ENCODE results near the gene HNRNPUL1. TPM values are rescaled to one million over a fixed set of nuclear protein-coding genes. Genes with fewer than 3 reads are reported as not detected.

HNRNPUL1 gene
- total and polyA plus RNA-seq, 2 donors: 67.9 to 98.7 TPM

DNA sequence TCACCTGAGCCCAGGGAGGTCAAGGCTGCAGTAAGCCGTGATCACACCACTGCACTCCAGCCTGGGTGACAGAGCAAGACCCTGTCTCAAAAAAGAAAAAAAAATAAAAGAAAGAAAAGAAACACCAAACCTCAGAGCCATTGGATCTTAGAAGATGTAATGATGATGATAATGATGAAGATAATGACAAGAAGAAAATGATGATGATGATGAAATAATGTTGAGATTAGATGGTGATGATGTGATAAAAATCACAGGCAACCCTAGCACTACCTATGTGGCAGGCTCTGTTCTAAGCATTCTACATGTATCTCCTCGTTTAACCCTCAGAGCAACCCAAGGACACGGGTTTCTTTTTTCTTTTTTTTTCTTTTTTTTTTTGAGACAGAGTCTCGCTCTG is 20.1 kb upstream of the HNRNPUL1 start:
- Histone ChIP-seq H3K27me3 (ENCODE audit: control insufficient read depth in 2 of 2, insufficient read depth in 1 of 2, low read length in 1 of 2) (no peaks in the 10 kb centered on the region), H3K36me3 (ENCODE audit: control insufficient read depth in 2 of 2, insufficient read depth in 2 of 2, low read length in 1 of 2) (peaks cover 0 to 2% of the 10 kb centered on the region in 2 donors), H3K9me3 (ENCODE audit: control insufficient read depth in 2 of 2, insufficient read depth in 1 of 2, low read length in 1 of 2) (no peaks in the 10 kb centered on the region), H3K27ac (ENCODE audit: low read depth in 1 of 2, low read length in 1 of 2) (no peak overlapping the region), H3K4me1 (ENCODE audit: control insufficient read depth in 2 of 2, insufficient read depth in 2 of 2, low read length in 2 of 2) (no peaks in the 10 kb centered on the region), H3K4me3 (ENCODE audit: low read length in 2 of 2) (no peak overlapping the region)
- no peak for DNase-seq (ENCODE audit: low read depth in 6 of 9, low spot score in 9 of 9)
- WGBS: 95% methylated on average over 4 of the region's 4 CpGs

- H3K4me1 ChIP-seq (ENCODE audit: control insufficient read depth in 2 of 2, insufficient read depth in 2 of 2, low read length in 2 of 2): no peaks in the 10 kb centered on the region
- H3K27ac ChIP-seq (ENCODE audit: low read depth in 1 of 2, low read length in 1 of 2): no peak overlapping the region
- peaks cover 0 to 2% of the 10 kb centered on the region in 2 donors for H3K36me3 ChIP-seq (ENCODE audit: control insufficient read depth in 2 of 2, insufficient read depth in 2 of 2, low read length in 1 of 2)
- WGBS: 94% methylated on average over 3 of the region's 3 CpGs
- H3K9me3 ChIP-seq (ENCODE audit: control insufficient read depth in 2 of 2, insufficient read depth in 1 of 2, low read length in 1 of 2): no peaks in the 10 kb centered on the region
- H3K4me3 ChIP-seq (ENCODE audit: low read length in 2 of 2): no peak overlapping the region
- no peak for DNase-seq (ENCODE audit: low read depth in 6 of 9, low spot score in 9 of 9)
- no peaks in the 10 kb centered on the region for H3K27me3 ChIP-seq (ENCODE audit: control insufficient read depth in 2 of 2, insufficient read depth in 1 of 2, low read length in 1 of 2)
These were observed 18.3 kb upstream of the HNRNPUL1 start for GRCh38 chr19:41245843-41246242.

DNA sequence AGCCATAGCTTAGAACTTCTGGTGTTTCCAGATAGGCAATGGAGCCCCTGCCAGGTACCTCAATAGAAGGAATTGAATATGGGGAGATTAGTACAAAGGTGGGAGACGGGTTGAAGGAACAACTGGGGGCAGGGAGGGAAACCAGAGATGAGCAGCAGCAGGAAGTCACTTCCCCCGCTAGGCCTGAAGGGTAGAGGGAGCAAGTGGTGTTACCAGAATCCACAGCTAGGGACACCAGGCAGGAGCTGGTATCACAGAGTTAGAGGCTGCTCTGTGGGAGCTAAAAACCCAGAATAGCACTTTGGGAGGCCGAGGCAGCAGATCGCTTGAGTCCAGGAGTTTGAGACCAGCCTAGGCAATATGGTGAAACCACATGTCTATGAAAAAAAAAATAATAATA is 15.3 kb upstream of the HNRNPUL1 start:
- DNase-seq (ENCODE audit: low read depth in 6 of 9, low spot score in 9 of 9): no peak
- Histone ChIP-seq H3K4me3 (ENCODE audit: low read length in 2 of 2) (no peak overlapping the region), H3K27ac (ENCODE audit: low read depth in 1 of 2, low read length in 1 of 2) (no peak overlapping the region), H3K27me3 (ENCODE audit: control insufficient read depth in 2 of 2, insufficient read depth in 1 of 2, low read length in 1 of 2) (peaks cover 0 to 5% of the 10 kb centered on the region in 2 donors), H3K9me3 (ENCODE audit: control insufficient read depth in 2 of 2, insufficient read depth in 1 of 2, low read length in 1 of 2) (no peaks in the 10 kb centered on the region), H3K4me1 (ENCODE audit: control insufficient read depth in 2 of 2, insufficient read depth in 2 of 2, low read length in 2 of 2) (no peaks in the 10 kb centered on the region), H3K36me3 (ENCODE audit: control insufficient read depth in 2 of 2, insufficient read depth in 2 of 2, low read length in 1 of 2) (no peaks in the 10 kb centered on the region)
- 85% methylated on average over 4 of the region's 4 CpGs for WGBS

DNA sequence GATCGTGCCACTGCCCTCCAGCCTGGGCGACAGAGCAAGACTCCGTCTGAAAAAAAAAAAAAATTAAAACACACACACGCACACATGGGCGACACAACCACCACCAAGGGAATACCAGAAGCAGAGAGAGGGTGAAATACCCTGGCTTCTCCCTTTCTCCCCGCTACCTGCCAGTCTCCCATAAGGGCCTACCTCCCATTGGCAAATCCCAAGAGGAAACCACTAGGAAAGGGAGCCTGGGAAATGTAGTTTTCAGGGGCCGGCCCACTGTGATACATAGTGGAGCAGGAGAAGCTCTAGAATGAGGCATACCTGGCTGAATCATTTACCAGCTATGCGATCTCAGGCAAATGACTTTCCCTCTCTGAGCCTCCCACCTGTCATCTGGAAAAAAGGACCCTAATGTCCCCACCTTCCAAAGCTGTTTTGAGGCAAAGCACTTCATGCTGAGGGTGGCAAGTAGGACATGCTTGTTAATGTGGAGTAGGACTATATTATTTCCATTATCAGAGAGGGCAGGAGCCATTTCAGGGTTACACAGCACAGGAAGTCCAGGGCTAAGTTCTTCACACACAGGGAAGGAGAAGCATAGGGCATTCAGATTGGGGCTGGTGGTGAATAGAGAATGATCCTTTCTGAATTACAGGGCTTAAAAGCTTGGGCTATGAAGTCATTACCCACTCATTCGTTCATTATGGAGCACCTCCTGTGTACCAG is 14.3 kb upstream of the HNRNPUL1 start:
- no peak for DNase-seq (ENCODE audit: low read depth in 6 of 9, low spot score in 9 of 9)
- Histone ChIP-seq H3K27ac (ENCODE audit: low read depth in 1 of 2, low read length in 1 of 2) (no peak overlapping the region), H3K4me3 (ENCODE audit: low read length in 2 of 2) (no peak overlapping the region), H3K4me1 (ENCODE audit: control insufficient read depth in 2 of 2, insufficient read depth in 2 of 2, low read length in 2 of 2) (no peaks in the 10 kb centered on the region), H3K36me3 (ENCODE audit: control insufficient read depth in 2 of 2, insufficient read depth in 2 of 2, low read length in 1 of 2) (no peaks in the 10 kb centered on the region), H3K27me3 (ENCODE audit: control insufficient read depth in 2 of 2, insufficient read depth in 1 of 2, low read length in 1 of 2) (peaks cover 0 to 5% of the 10 kb centered on the region in 2 donors), H3K9me3 (ENCODE audit: control insufficient read depth in 2 of 2, insufficient read depth in 1 of 2, low read length in 1 of 2) (no peaks in the 10 kb centered on the region)
- WGBS: 91% methylated on average over 9 of the region's 9 CpGs

- no peak for DNase-seq (ENCODE audit: low read depth in 6 of 9, low spot score in 9 of 9)
- Histone ChIP-seq H3K4me1 (ENCODE audit: control insufficient read depth in 2 of 2, insufficient read depth in 2 of 2, low read length in 2 of 2) (no peaks in the 10 kb centered on the region), H3K27me3 (ENCODE audit: control insufficient read depth in 2 of 2, insufficient read depth in 1 of 2, low read length in 1 of 2) (peaks cover 0 to 5% of the 10 kb centered on the region in 2 donors), H3K9me3 (ENCODE audit: control insufficient read depth in 2 of 2, insufficient read depth in 1 of 2, low read length in 1 of 2) (no peaks in the 10 kb centered on the region), H3K27ac (ENCODE audit: low read depth in 1 of 2, low read length in 1 of 2) (no peak overlapping the region), H3K4me3 (ENCODE audit: low read length in 2 of 2) (no peak overlapping the region), H3K36me3 (ENCODE audit: control insufficient read depth in 2 of 2, insufficient read depth in 2 of 2, low read length in 1 of 2) (no peaks in the 10 kb centered on the region)
- WGBS: 97% methylated on average over 6 of the region's 6 CpGs
These were observed 10.5 kb upstream of the HNRNPUL1 start for GRCh38 chr19:41253660-41254059.

- Histone ChIP-seq H3K27ac (ENCODE audit: low read depth in 1 of 2, low read length in 1 of 2) (no peak overlapping the region), H3K4me1 (ENCODE audit: control insufficient read depth in 2 of 2, insufficient read depth in 2 of 2, low read length in 2 of 2) (no peaks in the 10 kb centered on the region), H3K9me3 (ENCODE audit: control insufficient read depth in 2 of 2, insufficient read depth in 1 of 2, low read length in 1 of 2) (no peaks in the 10 kb centered on the region), H3K27me3 (ENCODE audit: control insufficient read depth in 2 of 2, insufficient read depth in 1 of 2, low read length in 1 of 2) (peaks cover 0 to 5% of the 10 kb centered on the region in 2 donors), H3K36me3 (ENCODE audit: control insufficient read depth in 2 of 2, insufficient read depth in 2 of 2, low read length in 1 of 2) (no peaks in the 10 kb centered on the region), H3K4me3 (ENCODE audit: low read length in 2 of 2) (no peak overlapping the region)
- DNase-seq (ENCODE audit: low read depth in 6 of 9, low spot score in 9 of 9): no peak
These were observed 9.0 kb upstream of the HNRNPUL1 start for GRCh38 chr19:41255171-41255570.

DNA sequence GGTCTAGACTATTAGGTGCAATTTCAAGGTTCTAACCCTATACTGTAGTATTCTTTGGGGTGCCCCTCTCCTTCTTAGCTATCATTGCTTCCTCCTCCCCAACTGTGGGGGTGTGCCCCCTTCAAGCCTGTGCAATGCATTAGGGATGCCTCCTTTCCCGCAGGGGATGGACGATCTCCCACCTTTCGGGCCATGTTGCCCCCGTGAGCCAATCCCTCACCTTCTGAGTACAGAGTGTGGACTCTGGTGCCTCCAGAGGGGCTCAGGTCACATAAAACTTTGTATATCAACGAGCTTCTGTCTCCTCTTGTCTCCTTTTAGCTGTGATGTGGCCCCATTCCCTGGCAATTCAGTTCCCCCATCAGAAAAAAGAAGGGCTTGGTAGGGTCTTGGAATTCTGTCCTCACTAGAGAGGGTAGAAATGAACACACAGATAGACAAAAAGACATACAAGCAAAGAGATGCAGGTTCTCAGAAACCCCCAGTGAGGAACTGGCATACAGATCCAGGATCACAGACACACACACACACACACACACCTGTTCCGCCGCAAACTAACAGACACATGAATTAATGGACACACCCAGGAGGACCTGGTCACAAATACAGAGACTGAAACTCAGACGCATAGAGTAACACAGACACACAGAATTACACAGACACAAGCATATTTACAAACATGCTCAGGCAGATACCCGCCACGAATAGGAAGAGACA is 2.5 kb upstream of the HNRNPUL1 start:
- peaks cover 18 to 25% of the 10 kb centered on the region in 2 donors for H3K4me1 ChIP-seq (ENCODE audit: control insufficient read depth in 2 of 2, insufficient read depth in 2 of 2, low read length in 2 of 2)
- H3K36me3 ChIP-seq (ENCODE audit: control insufficient read depth in 2 of 2, insufficient read depth in 2 of 2, low read length in 1 of 2): peaks cover 0 to 2% of the 10 kb centered on the region in 2 donors
- H3K9me3 ChIP-seq (ENCODE audit: control insufficient read depth in 2 of 2, insufficient read depth in 1 of 2, low read length in 1 of 2): no peaks in the 10 kb centered on the region
- H3K27me3 ChIP-seq (ENCODE audit: control insufficient read depth in 2 of 2, insufficient read depth in 1 of 2, low read length in 1 of 2): no peaks in the 10 kb centered on the region
- H3K27ac ChIP-seq (ENCODE audit: low read depth in 1 of 2, low read length in 1 of 2): peak overlapping the region; percentile 100
- peak overlapping the region; percentile 73 to 74 for H3K4me3 ChIP-seq (ENCODE audit: low read length in 2 of 2)
- DNase-seq (ENCODE audit: low read depth in 6 of 9, low spot score in 9 of 9): peak in 1 of 9 donors; percentile 4
- 68% methylated on average over 10 of the region's 10 CpGs for WGBS

DNA sequence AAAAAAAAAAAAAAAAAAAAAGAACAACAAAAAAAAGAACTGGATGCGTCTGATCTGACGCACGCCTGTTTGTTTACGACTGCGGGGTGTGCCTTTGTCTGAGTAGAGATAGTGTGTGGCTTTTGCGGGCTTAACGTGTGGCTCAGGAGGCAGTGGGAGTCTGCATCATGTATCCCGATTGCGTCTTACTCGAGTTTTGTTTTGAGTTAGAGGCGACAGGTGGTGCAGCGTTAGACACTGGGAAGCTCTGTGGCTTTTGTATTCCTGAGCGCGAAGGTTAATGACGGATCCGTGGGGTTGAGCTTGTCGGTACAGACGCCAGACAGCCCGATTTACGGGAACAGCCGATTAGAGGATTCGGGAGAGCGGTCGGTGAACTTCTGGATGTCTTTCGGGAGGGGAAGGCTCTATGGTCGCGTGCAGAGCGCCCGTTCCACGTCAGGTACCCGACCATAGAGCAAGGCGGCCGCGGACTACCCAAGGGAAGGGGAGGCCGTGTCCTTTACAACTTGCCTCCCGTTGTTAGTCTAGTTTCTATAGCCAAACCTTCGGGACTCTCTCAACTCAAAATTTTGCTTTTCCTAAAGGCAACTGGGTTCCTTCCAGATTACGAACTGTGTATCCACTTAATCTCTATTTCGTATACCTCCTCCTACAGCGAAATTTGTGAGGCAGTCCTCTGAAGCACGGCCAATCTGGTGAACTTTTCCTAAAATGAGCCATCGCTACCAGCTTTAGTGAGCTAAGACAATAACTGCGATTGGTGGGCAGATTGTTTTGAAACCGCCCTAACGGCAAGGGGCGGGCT is 926 bp upstream of the HNRNPUL1 start:
- Histone ChIP-seq H3K27ac (ENCODE audit: low read depth in 1 of 2, low read length in 1 of 2) (peak overlapping the region; percentile 100), H3K4me1 (ENCODE audit: control insufficient read depth in 2 of 2, insufficient read depth in 2 of 2, low read length in 2 of 2) (peaks cover 24 to 35% of the 10 kb centered on the region in 2 donors), H3K4me3 (ENCODE audit: low read length in 2 of 2) (peak overlapping the region; percentile 73 to 74), H3K27me3 (ENCODE audit: control insufficient read depth in 2 of 2, insufficient read depth in 1 of 2, low read length in 1 of 2) (no peaks in the 10 kb centered on the region), H3K36me3 (ENCODE audit: control insufficient read depth in 2 of 2, insufficient read depth in 2 of 2, low read length in 1 of 2) (peaks cover 8 to 12% of the 10 kb centered on the region in 2 donors), H3K9me3 (ENCODE audit: control insufficient read depth in 2 of 2, insufficient read depth in 1 of 2, low read length in 1 of 2) (no peaks in the 10 kb centered on the region)
- under 1% methylated on average over 46 of the region's 46 CpGs for WGBS
- peak; percentile 55 to 88 (median 68) for DNase-seq (ENCODE audit: low read depth in 6 of 9, low spot score in 9 of 9)

All from thymus (tissue), 11 donors.